T-helper 17 cell (primary cell): Measurements from ENCODE around the gene MAP3K4. TPM values are rescaled to one million over a fixed set of nuclear protein-coding genes. Genes with fewer than 3 reads are reported as not detected.
"Not testable (repeated sequence)": the region's sequence is repeated elsewhere in the genome, so short reads cannot be mapped to it uniquely, and the experiment has no call there.

ENCODE experiments used
- ATAC-seq: fragments of 150-1000 bp; cut with Tn5 transposase; 2 replicates; pipeline ENCODE4 v1.10.0; 2021; ENCODE audit warnings: mild to moderate bottlenecking, moderate library complexity
- DNase-seq, 3 donors: peaks; one replicate each; pipeline versions ENCODE4 v3.0.0 to v3.0.0-alpha.2; 2020 to 2021
- H3K9me3 ChIP-seq: one replicate; pipeline ENCODE4 v1.7.0; 2013; ENCODE audit warnings: low read length, mild to moderate bottlenecking; ENCODE audit not compliant: control insufficient read depth, poor library complexity, severe bottlenecking
- H3K27ac Mint-ChIP-seq: one replicate; pipeline ENCODE4 v1.8.0; 2022; ENCODE audit warnings: mild to moderate bottlenecking, moderate library complexity, mixed read lengths
- H3K27me3 Mint-ChIP-seq: one replicate; pipeline ENCODE4 v1.8.0; 2022; ENCODE audit warnings: mixed read lengths
- H3K36me3 Mint-ChIP-seq: one replicate; pipeline ENCODE4 v1.8.0; 2022; ENCODE audit warnings: low read depth, mixed read lengths
- H3K4me1 Mint-ChIP-seq: one replicate; pipeline ENCODE4 v1.8.0; 2022; ENCODE audit warnings: mild to moderate bottlenecking, mixed read lengths
- H3K4me3 Mint-ChIP-seq: one replicate; pipeline ENCODE4 v1.8.0; 2022; ENCODE audit warnings: mild to moderate bottlenecking, moderate library complexity, mixed read lengths
- total RNA-seq, 4 donors: library from RNA in 2 of 4; stranded (reverse) in 2 of 4; gene quantifications; one replicate each; pipeline ENCODE4 v1.2.3 and lab custom pipeline; 2022 to 2026

MAP3K4 gene
- total RNA-seq, 2 donors from 2014 or later: 173 to 188 TPM

GRCh38 chr6:160962835-160963623 lies 28.5 kb upstream of the MAP3K4 start:
- Mint-ChIP-seq H3K4me1 (no peaks in the 10 kb centered on the region), H3K4me3 (no peak overlapping the region), H3K27me3 (peaks cover 5% of the 10 kb centered on the region), H3K27ac (no peak overlapping the region), H3K36me3 (peaks cover 2% of the 10 kb centered on the region)
- no peak for DNase-seq
- ATAC-seq: no peak
- no peaks in the 10 kb centered on the region for H3K9me3 ChIP-seq

DNA sequence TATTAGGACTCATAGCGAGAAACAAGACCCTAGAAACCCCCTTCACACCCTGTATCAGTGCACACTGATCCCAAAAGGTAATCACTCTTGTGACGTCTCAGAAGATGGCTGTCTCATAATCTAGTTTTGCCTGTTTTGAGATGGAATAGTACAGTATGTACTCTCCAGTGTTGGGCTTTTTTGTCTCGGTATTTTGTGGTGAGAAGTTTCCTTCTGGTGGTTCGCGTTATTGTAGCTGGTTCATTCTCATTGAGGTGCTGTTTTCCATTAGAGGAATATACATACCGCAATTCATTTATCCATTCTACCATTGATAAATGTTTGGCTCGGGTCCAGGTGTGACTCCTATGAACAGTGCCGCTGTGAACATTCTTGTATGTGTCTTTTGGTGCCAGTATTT lies 27.9 kb upstream of the MAP3K4 start:
- no peak for ATAC-seq

GRCh38 chr6:160965893-160966292 lies 25.7 kb upstream of the MAP3K4 start:
- H3K27me3 Mint-ChIP-seq: peaks cover 9% of the 10 kb centered on the region
- no peaks in the 10 kb centered on the region for H3K36me3 Mint-ChIP-seq
- ATAC-seq (no peak), DNase-seq (no peak)
- no peaks in the 10 kb centered on the region for H3K9me3 ChIP-seq
- no peak overlapping the region for H3K4me3 Mint-ChIP-seq
- H3K4me1 Mint-ChIP-seq: no peaks in the 10 kb centered on the region
- no peak overlapping the region for H3K27ac Mint-ChIP-seq

More for the DNA sequence above, 27.9 kb upstream of the MAP3K4 start:
- no peak for DNase-seq
- Mint-ChIP-seq H3K36me3 (peaks cover 2% of the 10 kb centered on the region), H3K27me3 (peaks cover 5% of the 10 kb centered on the region), H3K27ac (no peak overlapping the region), H3K4me3 (no peak overlapping the region), H3K4me1 (no peaks in the 10 kb centered on the region)
- no peaks in the 10 kb centered on the region for H3K9me3 ChIP-seq

DNA sequence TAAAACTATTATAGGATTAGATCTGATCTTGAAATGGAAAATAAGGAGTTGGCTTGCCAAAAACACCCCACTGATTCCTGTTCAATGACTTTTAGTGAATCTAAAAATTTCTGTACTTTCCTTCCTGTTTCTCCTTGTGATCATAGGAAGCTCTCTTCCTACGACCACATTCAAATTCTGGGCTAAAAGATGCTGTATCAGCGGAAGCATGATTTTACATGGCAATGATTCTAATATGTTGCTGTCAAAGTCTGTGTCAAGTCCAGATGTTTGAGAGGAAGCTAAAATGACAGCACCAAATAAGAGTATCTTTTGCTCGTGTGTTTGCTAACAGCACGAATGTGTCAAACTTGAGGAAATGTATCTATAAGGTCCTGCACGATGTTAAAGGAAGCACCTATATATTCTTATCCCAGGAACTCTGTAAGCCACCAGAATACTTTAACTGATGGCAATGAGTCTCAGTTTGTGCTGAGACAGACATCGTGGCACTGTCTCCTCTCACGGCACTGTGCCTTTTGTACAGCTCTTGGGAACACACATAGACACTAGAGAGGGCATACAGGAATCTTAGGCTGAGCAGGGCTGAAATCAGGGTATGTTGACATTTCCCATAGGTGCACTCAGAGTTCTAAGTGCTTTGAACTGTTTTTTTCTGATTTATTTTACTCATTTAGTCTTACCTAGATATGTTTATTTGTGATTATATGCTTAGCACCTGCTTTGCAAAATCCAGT lies 24.9 kb upstream of the MAP3K4 start:
- DNase-seq (no peak), ATAC-seq (no peak)
- H3K27ac Mint-ChIP-seq: no peak overlapping the region
- peaks cover 9% of the 10 kb centered on the region for H3K27me3 Mint-ChIP-seq
- no peaks in the 10 kb centered on the region for H3K36me3 Mint-ChIP-seq
- no peaks in the 10 kb centered on the region for H3K4me1 Mint-ChIP-seq
- H3K9me3 ChIP-seq: no peaks in the 10 kb centered on the region
- H3K4me3 Mint-ChIP-seq: no peak overlapping the region

- DNase-seq: no peak
- H3K27me3 Mint-ChIP-seq: peaks cover 9% of the 10 kb centered on the region
- H3K4me3 Mint-ChIP-seq: no peak overlapping the region
- no peak overlapping the region for H3K27ac Mint-ChIP-seq
- H3K9me3 ChIP-seq: no peaks in the 10 kb centered on the region
- H3K4me1 Mint-ChIP-seq: no peaks in the 10 kb centered on the region
- no peak for ATAC-seq
- no peaks in the 10 kb centered on the region for H3K36me3 Mint-ChIP-seq
Observed at GRCh38 chr6:160967351-160967750, 24.2 kb upstream of the MAP3K4 start.

- peaks cover 9% of the 10 kb centered on the region for H3K27me3 Mint-ChIP-seq
- no peak overlapping the region for H3K4me3 Mint-ChIP-seq
- H3K4me1 Mint-ChIP-seq: no peaks in the 10 kb centered on the region
- ATAC-seq (no peak), DNase-seq (no peak)
- no peaks in the 10 kb centered on the region for H3K36me3 Mint-ChIP-seq
- H3K9me3 ChIP-seq: no peaks in the 10 kb centered on the region
- H3K27ac Mint-ChIP-seq: no peak overlapping the region
Observed at GRCh38 chr6:160967833-160968232, 23.7 kb upstream of the MAP3K4 start.

GRCh38 chr6:160971171-160971570 lies 20.4 kb upstream of the MAP3K4 start:
- Mint-ChIP-seq H3K36me3 (peaks cover 2% of the 10 kb centered on the region), H3K27ac (no peak overlapping the region), H3K4me1 (peaks cover 2% of the 10 kb centered on the region), H3K27me3 (peaks cover 14% of the 10 kb centered on the region), H3K4me3 (no peak overlapping the region)
- DNase-seq: no peak
- ATAC-seq: no peak
- H3K9me3 ChIP-seq: no peaks in the 10 kb centered on the region

GRCh38 chr6:160972111-160972510 lies 19.5 kb upstream of the MAP3K4 start:
- DNase-seq (no peak), ATAC-seq (no peak)
- Mint-ChIP-seq H3K4me1 (peaks cover 2% of the 10 kb centered on the region), H3K36me3 (peaks cover 2% of the 10 kb centered on the region), H3K4me3 (no peak overlapping the region), H3K27ac (no peak overlapping the region), H3K27me3 (peaks cover 14% of the 10 kb centered on the region)
- no peaks in the 10 kb centered on the region for H3K9me3 ChIP-seq

- not testable (repeated sequence) for H3K27ac Mint-ChIP-seq, H3K9me3 ChIP-seq, H3K4me3 Mint-ChIP-seq, H3K4me1 Mint-ChIP-seq, H3K36me3 Mint-ChIP-seq, DNase-seq, ATAC-seq
- peaks cover 14% of the 10 kb centered on the region for H3K27me3 Mint-ChIP-seq
Observed at GRCh38 chr6:160972594-160972993, 19.0 kb upstream of the MAP3K4 start.

- peaks cover 17% of the 10 kb centered on the region for H3K27me3 Mint-ChIP-seq
- peaks cover 2% of the 10 kb centered on the region for H3K4me1 Mint-ChIP-seq
- no peak overlapping the region for H3K4me3 Mint-ChIP-seq
- peaks cover 2% of the 10 kb centered on the region for H3K36me3 Mint-ChIP-seq
- DNase-seq: no peak
- ATAC-seq: no peak
- no peak overlapping the region for H3K27ac Mint-ChIP-seq
- H3K9me3 ChIP-seq: no peaks in the 10 kb centered on the region
Observed at GRCh38 chr6:160973311-160974250, 18.0 kb upstream of the MAP3K4 start.

- Mint-ChIP-seq H3K4me3 (no peak overlapping the region), H3K27ac (no peak overlapping the region), H3K27me3 (peaks cover 19% of the 10 kb centered on the region), H3K4me1 (peaks cover 2% of the 10 kb centered on the region), H3K36me3 (peaks cover 2% of the 10 kb centered on the region)
- ATAC-seq: no peak
- DNase-seq: no peak
- no peaks in the 10 kb centered on the region for H3K9me3 ChIP-seq
Observed at GRCh38 chr6:160974304-160974771, 17.2 kb upstream of the MAP3K4 start.

DNA sequence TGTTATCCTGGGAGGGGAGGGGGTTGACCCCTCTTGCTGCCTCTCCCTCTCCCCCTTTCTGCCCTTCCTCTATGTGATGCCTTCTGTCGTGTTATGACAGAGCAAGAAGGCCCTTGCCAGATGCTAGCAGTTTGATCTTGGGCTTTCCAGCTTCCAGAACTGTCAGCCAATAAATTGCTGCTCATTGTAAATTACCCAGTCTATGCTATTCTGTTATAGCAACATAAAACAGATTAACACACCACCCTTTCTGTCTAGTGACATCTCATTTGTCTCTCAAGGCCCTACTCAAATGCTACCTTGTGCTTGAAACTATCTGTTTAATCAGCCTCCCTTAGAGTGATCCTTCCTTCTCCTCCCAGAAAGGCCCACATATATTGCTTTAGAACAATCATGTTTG lies 16.4 kb upstream of the MAP3K4 start:
- no peak for ATAC-seq
- no peak for DNase-seq

GRCh38 chr6:160975961-160976360 lies 15.6 kb upstream of the MAP3K4 start:
- H3K4me3 Mint-ChIP-seq, DNase-seq, H3K36me3 Mint-ChIP-seq, ATAC-seq, H3K27ac Mint-ChIP-seq, H3K4me1 Mint-ChIP-seq, H3K9me3 ChIP-seq: not testable (repeated sequence)
- H3K27me3 Mint-ChIP-seq: peaks cover 14% of the 10 kb centered on the region

More for the DNA sequence above, 16.4 kb upstream of the MAP3K4 start:
- H3K36me3 Mint-ChIP-seq: peaks cover 2% of the 10 kb centered on the region
- H3K27me3 Mint-ChIP-seq: peaks cover 19% of the 10 kb centered on the region
- no peak overlapping the region for H3K4me3 Mint-ChIP-seq
- no peak overlapping the region for H3K27ac Mint-ChIP-seq
- H3K9me3 ChIP-seq: no peaks in the 10 kb centered on the region
- H3K4me1 Mint-ChIP-seq: peaks cover 2% of the 10 kb centered on the region
